Limb (tissue), 2 donors: Measurements from ENCODE around the gene PRXL2B.
"Not testable (repeated sequence)": the region's sequence is repeated elsewhere in the genome, so short reads cannot be mapped to it uniquely, and the experiment has no call there.

Experiments used
- DNase-seq, 2 donors: peaks; one replicate each; pipeline ENCODE4 v3.0.0-alpha.2; 2016; ENCODE audit errors: extremely low spot score in 2 of 2

The PRXL2B gene

DNA sequence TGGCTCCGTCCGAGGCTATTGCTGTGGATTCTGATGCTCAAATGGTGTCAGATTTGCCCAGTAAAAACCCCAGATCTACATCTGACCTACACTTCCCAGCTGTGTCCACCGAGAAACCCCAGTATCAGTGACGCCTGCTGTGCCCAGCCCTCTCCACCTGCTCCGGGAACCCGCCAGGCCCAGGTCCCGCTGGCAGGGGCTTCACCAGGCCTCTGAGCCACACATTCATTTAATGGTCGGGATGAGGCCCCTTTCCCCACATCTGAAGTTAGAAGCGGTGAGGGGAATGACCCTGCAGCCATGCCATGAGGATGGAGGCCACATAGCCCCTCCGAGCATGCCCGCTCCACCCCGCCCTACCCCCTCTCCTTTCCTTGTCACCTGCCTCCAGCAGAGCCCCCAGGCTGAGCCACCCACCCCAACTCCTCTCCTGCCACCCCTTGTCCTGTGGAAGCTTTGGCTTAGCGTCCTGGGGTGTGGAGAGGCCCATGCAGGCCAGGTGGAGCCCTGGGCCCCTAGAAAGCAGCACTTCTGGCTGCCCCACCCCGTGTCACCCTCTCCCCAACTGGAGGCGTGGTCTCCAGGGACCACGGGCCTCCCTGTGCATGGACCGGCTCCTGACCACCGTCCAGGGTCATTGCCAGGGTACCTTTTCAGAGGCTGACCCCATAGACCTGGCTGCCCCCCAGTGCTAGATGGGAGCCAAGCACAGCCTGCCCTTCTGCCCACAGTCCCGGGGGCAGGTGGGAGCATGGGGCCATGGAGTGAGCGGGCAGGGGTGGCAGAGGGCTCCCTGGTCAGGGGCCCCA, 22.4 kb upstream of the PRXL2B start:
- no peak for DNase-seq

DNA sequence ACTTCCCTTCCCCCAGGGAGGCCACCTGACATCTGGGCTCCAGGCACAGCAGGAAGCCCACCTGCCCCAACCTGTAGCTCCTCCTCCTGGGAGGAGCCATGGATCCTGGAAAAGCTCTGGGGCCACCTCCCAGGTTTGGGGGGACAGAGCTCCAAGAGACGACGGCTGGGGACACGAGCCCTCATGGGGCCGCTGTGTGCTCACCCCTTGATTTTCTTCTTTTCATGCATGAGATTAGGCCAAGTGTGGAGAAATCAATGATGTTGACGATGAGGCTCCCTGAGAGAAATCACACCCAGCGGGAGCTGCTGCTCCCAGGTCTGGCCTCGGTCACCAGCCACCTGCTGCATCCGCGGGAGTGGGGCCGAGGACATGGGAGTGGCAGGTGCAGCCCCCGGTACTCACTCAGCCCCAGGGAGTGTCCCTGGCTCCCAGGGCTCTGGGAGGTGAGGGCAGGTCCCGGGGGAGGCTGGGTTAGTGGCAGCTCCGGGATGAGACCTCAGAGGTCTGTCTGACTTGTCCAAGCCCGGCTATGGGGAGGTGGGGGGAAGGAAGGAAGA, 21.7 kb upstream of the PRXL2B start:
- no peak for DNase-seq

DNA sequence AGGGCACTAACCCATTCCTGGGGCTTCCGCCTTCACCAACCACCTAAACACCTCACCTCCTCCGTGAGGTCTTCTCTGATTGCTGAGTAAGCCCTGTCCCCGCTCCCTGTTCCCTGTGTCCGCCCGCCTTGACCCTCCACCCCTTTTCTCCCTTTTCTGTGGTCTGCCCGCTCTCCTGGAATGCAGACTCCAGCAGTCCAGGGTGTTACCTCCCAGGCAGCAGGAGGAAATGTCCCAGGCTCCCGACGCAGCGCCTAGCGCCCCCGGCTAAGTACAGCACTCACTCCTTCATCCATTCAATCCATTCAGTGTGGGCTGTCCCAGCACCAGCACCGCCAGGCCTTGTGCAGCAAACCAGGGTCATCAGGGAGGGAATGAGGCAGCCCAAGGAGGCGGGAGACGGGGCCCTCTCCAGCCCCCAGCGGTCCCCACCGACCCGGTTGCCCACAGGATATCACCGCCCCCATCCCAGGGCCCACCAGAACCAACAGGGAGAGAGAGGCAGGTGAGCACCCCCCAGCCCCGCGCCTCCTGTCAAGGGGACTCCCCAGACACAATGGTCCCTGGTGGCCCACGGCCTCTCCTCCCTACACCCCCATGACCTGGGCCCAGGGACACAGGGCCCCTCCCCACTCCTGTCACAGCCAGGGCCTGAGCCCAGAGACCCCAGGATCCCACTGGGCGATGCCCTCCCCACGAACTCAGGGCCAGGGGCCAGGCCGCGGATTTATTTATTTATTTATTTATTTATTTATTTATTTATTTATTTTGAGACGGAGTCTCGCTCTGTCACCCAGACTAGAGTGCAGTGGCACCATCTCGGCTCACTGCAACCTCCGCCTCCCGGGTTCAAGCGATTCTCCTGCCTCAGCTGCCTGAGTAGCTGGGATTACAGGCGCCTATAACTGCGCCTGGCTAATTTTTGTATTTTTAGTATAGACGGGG, 20.2 kb upstream of the PRXL2B start:
- no peak for DNase-seq

DNA sequence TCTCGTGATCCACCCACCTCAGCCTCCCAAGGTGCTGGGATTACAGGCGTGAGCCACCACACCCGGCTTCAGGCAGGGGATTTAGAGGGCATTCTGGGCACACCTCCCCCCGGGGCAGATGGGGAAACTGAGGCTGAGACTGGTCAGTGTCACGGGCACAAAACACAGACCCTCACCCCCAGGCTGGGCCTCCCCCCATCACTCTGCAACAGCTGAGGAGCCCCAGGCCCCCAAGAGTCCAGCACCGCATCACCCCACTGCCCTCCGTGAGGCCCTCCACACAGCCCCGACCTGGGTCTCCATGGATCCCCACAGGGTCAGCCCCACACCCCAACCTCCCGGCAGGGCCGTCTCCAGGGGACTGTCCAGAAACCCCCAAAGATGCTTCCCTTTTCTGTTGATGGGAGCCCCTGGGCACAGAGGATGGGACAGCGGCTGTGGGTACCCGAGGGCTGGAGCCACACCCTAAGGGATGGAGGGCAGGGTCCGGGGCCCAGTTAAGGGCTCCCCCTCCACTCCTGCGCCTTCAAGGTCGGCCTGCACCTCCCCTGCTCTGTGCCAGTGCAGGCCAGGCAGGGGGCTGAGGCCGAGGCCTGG, 19.4 kb upstream of the PRXL2B start:
- no peak for DNase-seq

DNA sequence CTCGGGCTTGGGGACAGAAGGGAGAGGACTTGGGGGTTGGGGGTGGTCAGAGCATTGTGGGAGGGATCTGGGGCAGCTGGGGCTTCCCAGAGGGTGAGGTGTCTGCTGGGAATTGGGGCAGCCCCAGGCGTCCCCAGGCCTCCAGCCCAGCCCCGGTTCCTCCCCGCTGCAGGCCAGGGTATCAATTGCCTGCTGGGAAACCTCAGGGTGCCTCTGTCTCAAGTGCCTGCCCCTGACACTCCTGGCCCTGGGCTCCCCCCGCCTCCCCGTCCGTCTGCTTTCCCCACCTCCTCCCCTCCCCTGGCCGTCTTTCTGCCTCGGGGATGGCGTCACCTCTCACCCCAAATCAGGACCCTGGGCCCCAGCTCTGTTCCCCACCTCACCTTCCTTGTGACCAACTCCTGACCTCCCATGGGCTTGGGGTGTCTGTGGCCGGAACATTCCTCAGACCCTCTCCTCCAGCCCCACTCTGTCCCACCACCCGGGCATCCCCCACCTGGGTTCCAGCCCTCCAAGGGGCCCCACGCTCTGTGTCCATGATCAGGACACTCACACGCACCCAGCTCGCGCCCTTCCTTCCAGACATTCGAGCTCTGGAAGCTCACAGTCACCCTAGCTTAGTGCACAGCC, 18.3 kb upstream of the PRXL2B start:
- not testable (repeated sequence) for DNase-seq

DNA sequence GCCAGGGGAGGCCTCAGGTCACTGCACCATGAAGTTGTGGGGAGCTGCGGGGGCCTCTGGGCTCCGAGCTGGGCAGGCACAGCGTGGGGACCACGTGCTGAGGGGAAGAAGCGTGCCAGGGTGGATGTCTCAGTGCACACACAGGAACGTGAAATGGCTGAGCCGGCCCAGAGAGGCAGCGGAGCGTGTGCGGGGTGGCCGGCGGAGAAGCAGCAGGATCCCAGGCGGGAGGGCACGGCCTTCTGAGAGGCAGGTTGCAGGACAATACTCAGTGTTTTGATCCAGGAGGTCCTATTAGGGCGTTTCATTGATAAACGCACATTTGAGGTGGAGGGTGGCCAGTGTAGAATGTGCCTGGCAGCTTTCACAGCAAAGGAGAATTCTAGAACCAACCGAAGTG, 17.5 kb upstream of the PRXL2B start:
- DNase-seq: no peak

DNA sequence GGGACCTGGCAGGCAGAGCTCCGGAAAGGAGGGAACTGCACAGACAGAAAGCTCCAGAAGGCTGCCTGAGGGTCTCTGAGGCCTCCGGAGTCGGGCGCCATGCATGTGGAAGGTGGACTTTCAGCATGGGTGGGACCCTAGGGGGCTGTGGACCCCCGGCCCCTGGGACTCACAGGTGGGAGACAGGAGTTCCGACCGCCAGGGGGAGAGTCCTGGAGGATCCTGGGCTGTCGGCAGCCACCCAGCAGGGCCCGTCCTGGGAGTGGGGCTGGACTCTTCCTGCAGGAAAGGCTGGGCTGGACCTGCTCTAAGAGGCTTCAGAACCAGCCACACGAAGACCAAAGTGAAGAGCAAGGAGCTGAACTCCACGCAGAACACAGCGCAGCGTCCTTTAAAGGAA, 16.9 kb upstream of the PRXL2B start:
- not testable (repeated sequence) for DNase-seq

DNA sequence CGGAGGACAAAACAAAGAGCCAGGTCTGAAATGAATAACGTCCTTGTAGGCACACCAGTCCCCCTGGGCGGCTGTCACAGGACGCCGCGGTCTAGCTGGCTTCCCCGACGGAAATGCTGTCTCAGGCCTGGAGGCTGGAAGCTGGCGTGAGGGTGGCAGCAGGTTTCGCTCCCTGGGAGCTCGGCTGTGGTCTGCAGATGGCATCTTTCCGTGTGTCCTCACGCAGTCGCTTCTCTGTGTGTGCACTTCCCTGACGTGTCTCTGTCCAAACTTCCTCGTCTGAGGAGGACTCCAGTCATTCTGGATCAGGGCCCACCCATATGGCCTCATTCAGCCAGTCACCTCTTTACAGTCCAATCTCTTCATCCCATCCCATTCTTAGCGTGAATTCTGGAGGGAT, 16.2 kb upstream of the PRXL2B start:
- DNase-seq: no peak

DNA sequence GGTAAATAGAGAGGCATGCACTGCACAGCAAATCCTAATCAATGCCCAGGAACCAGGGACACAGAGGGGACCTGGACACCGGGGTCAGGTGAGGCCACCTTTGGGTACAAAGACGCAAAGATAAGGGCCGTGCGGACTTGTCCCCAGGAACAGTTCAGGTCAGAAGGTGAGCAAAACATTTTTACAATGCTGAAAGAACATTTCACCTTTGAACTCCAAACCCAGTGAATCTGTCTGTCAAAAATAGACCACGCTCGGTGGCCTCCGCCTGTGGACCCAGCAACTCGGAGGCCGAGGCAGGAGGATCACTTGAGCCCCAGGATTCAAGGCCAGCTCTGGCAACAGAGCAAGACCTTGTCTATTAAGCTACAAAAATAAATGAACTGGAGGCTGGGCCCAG, 15.2 kb upstream of the PRXL2B start:
- DNase-seq: no peak

DNA sequence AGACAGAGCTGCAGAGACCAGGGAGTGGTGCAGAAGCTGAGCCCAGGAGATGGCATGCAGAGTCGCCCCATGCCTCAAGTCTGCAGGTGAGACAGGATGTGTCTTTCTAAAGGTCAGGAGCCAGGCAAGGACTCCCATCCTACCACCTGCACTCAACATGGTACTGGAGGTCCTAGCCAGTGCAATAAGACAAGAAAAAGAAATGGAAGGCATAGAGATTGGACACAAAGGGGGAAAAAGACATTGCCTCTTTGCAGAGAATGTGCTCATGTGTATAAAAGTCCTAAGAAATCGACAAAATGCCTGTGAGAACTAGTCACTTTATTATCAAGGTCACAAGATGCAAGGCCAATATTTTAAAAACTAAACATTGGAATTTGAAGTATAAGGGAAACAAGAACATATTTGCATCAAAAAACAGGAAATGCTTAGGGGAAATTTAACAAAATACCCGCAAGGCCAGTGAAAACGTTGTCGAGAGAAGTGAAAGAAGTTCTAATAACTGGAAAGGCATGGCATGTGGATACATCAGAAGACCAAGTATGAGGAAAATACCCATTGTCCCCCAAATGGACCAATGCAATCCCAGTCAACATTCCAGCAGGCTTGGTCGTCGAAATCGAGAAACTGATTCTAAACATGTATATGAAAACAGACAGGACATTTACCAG, 13.2 kb upstream of the PRXL2B start:
- DNase-seq: no peak

DNA sequence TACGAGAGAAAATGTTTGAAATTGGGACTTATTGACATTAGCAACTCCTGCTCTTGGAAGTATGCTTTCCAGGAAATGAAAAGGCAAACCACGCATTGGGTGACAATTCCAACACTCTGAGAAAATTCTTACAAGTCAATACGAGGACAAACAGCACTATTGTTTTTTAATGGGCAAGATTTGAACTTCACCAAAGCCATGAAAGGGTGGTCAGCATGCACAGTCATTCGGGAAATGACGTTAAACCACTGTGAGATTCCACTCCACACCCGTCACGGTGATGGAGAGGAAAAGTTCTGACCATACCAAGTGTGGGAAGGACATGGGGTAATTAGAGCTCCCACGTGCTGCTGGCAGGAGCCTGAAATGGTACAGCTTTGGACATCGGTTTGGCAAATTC, 12.2 kb upstream of the PRXL2B start:
- DNase-seq: no peak

DNA sequence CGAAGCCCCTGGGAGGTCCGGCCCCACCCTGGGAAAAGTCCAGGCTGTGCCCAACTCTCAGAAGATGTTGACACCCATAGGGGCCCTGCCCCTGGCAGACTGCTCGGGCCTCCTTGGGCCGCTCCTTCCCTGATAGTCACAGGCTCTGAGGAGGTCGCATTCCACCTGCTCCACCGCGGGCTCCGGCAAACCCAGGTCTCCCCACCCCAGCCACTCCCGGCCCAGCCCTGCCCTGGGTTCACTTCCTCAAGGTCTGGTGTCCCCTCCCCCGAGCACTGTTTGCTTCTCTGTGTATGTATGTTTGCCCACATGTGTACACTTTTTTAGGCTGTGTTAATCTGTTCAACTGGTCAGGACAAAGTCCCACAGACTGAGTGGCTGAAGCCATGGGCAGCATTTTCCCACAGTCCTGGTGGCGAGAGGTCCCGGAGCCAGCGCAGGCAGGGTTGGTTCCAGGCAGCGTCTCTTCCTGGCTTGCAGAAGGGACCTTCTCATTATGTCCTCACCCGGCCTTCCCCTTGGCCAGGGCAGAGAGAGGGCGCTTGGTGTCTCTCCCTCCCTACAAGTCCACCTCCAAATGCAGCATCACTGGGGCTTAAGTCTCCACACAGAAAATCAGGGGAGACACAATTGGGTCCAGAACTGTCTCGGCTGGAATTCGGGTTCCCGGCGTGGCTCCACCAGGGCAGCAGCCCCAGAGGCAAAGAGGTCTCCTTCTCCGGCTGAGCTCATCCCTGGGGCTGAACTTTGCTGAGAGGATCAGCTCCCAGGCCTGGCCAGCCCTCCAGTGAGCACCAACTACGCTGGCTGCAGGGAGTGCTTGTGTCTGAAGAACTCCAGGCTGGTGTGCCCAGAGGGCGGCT, 10.5 kb upstream of the PRXL2B start:
- peak in 1 of 2 donors; percentile 27 for DNase-seq

DNA sequence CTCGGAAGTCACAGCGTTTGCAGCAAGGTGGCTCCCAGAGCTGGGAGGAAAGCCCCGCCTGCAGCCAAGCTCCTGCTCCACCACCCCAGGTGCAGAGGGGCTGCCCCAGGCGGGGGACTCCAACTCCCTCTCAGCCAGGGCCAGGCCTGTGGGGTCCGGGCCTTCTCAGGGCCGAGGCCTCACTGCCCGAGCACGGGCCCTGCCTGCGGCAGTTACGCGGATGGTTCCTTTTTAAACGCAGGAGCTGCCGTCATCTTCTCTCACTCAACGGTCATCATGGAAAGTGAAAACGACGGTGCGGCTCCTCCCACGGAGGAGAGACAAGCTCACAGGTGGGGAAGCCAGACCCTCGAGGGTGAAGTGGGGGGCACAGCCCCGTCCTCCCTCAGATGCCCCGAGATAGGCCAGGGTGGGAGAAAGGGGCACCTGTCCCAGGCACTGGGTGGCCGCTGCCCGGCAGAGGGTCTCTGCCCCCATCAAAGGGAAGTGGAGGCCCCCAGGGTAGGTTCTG, 9.0 kb upstream of the PRXL2B start:
- not testable (repeated sequence) for DNase-seq

DNA sequence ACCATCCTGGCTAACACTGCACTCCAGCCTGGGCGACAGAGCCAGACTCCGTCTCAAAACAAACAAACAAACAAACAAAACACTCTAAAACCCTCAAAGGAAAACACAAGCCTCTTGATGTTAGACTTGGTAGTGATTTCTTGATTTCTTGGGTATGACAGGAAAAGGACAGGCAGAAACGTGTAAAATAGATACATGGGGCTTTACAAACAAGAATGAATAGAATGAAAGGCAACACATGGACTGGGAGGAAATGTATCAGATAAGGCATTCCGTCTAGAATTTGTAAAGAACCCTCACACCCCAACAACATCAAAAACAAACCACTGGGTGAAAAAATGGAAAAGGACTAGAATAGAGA, 7.8 kb upstream of the PRXL2B start:
- DNase-seq: no peak

DNA sequence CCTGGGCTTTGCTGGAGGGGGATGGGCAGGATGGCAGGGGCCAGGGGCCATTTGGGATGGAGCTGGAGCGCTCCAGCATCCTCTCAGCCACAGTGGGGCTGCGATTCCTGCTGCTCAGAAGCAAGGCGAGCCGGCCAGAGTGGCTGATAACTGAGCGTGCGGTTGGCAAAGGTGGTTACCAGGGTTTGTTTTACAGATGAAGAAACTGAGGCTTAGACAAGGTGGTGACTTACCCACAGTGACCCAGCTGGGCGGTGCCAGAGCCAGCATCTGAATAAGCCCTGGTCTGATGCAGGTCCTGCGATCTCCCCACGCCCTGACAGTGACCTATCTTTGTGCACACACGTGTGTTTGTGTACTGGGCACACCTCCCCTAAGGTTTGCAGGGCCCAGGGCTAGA, 5.9 kb upstream of the PRXL2B start:
- no peak for DNase-seq

DNA sequence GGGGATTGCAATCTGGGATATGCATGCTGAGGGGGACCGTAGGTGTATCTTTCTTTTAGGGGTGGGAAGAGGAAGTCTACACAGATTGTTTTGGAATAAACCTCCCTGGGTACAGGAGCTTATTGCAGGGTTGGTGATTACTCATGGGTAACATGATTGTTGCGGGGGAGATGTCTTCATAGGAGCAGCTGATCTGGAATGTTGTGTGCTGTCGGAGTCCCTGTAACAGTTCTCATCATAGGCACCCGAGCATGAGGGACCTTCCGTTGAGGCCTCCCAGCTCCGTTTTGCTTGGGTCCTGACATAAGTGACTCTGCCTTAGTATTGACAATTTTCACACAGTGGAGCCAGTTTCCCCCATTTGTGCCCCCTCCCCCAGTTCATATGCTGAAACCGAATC, 4.2 kb upstream of the PRXL2B start:
- no peak for DNase-seq

DNA sequence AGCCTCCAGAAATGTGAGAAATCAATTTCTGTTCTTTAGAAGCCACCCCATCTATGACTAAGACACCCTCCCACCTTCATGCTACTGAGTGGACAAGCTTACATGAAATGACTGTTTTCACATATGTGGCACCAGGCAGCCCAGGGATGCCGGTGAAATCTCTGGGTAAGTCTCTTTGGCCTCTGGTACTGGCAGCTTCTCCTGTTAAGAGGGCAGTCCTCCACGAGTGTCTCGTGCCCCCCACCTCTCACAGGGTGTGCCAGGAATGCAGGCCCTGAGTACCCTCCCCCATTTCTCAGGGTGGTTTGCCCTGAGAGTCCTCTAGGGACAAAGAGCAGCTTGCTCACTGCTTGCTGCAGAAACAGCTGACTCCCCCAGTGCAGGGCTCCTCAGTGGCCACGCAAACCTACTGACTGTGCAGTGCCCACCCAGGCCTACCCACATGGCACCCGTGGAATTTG, 3.2 kb upstream of the PRXL2B start:
- DNase-seq: no peak

DNA sequence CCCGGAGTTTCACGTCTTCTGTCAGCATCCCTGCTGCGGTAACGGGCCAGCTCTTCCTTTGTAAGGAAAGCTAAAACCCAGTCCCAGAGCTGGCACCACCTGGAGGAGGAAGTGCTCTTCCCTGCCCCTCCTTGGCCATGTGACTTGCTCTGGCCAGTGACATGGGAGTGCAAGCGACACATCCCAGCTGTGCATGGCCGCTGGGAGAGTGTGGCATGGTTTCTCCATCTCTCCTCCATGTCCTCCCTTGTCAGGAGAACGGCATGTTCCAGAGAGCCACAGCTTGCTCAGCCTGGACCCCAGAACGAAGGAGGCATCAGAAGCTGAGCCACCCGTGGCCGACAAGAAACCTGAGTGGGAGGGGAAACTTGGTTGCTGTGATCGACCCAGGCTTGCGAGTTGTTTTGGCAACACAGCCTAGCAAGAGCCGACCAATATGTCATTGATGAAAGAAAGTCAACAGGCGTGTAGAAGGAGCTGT, 2.7 kb upstream of the PRXL2B start:
- no peak for DNase-seq

DNA sequence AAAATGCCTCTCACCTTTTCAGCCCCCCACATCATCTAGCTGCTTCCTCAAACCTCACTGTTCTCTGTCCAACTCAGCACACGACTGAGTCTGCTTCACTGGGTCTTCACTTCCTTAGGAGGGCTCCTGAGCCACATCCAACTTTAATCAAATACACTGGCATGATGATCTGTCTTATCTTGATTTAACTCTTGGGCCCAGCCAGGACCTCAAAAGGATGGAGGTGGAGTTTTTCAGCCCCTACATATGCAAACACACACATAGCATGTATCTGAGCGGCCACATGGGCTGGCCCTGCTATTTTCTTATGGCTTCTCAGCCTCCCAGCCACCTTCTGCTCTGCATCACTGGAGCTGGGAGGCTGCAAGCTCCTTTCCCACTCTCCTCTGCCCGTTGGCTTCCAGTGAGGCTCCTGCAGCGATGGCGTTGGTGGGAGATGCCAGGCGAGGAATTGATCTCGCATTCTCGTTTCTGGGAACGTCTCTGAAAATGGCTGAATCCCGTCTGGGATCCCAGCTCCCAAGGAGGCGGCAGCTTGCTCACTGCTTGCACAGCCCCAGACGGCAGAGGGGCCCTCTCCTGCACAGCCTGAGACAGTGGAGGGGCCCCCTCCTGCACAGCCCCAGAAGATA, 1.8 kb upstream of the PRXL2B start:
- DNase-seq: no peak
